HG03469 (cell line): Measurements from ENCODE around the gene FGFR3.

ENCODE experiments used
- ATAC-seq: cut with Tn5 transposase; IDR thresholded peaks from one replicate; pipeline ENCODE4 v1.9.1; 2021; ENCODE audit warnings: mild to moderate bottlenecking, moderate library complexity, moderate number of reproducible peaks; ENCODE audit not compliant: unreplicated experiment

FGFR3 gene

DNA sequence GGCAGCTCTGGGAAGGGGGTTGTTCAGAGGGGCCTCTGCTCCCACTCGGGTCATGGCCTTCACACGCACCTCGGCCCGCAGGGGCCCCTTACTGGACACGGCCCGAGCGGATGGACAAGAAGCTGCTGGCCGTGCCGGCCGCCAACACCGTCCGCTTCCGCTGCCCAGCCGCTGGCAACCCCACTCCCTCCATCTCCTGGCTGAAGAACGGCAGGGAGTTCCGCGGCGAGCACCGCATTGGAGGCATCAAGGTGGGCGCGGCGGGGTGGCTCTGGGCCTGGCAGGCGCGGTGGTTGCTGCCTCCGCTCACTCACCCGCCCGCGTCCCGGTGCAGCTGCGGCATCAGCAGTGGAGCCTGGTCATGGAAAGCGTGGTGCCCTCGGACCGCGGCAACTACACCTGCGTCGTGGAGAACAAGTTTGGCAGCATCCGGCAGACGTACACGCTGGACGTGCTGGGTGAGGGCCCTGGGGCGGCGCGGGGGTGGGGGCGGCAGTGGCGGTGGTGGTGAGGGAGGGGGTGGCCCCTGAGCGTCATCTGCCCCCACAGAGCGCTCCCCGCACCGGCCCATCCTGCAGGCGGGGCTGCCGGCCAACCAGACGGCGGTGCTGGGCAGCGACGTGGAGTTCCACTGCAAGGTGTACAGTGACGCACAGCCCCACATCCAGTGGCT is 8.3 kb downstream of the FGFR3 start:
- no peak for ATAC-seq

- no peak for ATAC-seq
Measured at GRCh38 chr4:1802151-1802715, 9.1 kb downstream of the FGFR3 start.

DNA sequence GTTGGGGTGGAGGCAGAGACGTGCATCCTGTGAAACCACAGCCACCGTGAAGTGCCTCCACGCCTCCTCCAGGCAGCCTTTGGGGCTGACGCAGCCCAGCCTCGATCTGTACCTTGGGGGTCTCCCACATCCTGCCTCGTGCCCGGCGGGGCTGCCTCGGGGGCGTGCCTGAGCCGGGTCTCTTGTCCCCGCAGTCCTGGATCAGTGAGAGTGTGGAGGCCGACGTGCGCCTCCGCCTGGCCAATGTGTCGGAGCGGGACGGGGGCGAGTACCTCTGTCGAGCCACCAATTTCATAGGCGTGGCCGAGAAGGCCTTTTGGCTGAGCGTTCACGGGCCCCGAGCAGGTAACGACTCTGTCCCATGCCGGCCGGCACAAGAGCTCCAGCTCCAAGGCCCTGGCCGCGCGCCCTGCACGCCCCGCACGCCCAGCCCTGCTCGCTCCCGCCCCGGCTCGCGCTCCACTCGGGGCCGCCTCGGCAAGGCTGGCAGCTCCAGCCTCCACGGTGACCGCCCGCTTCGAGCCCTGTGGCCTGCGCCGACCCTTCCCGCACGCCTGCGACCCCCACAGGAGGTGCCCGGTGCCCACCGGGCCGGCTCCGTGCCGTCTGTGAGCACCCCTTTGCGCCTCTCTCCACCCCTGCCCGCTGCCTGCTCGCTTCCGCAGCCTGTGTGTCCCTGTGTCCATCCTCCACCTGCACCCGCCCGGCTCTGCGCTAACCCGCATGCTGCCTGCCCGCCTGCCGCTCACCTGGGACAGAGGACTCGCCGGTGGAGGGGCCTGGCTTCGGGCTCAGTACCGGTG is 9.8 kb downstream of the FGFR3 start:
- no peak for ATAC-seq

GRCh38 chr4:1803523-1804423 is 10.7 kb downstream of the FGFR3 start:
- ATAC-seq: no peak

DNA sequence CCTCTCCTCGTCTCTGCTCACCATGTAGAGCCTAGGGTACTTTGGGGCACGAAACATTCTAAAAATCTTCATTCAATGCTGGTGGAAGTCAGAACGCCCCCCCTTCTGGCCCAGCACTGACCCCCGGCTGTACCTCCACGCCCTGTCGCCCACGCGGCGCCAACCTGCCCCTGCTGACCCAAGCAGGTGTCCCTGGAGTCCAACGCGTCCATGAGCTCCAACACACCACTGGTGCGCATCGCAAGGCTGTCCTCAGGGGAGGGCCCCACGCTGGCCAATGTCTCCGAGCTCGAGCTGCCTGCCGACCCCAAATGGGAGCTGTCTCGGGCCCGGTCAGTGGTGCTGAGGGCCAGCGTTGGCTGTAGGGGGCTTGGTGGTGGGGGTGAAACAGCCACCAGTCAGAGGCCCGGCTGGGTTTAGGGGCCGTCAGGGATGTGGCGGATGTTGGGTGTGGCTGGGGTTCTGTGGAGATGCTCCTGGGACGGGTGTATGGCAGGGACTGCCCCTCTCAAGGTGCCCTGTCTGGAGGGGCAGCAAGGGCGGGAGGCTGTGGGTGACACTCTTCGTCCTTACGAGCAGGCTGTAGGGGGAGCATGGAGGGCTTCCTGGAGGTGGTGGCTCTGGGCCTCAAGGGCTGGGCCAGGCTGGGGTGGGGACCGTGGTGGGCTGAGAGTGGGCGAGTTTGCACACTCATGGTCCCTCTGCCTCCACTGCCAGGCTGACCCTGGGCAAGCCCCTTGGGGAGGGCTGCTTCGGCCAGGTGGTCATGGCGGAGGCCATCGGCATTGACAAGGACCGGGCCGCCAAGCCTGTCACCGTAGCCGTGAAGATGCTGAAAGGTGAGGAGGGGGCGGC is 11.8 kb downstream of the FGFR3 start:
- no peak for ATAC-seq

DNA sequence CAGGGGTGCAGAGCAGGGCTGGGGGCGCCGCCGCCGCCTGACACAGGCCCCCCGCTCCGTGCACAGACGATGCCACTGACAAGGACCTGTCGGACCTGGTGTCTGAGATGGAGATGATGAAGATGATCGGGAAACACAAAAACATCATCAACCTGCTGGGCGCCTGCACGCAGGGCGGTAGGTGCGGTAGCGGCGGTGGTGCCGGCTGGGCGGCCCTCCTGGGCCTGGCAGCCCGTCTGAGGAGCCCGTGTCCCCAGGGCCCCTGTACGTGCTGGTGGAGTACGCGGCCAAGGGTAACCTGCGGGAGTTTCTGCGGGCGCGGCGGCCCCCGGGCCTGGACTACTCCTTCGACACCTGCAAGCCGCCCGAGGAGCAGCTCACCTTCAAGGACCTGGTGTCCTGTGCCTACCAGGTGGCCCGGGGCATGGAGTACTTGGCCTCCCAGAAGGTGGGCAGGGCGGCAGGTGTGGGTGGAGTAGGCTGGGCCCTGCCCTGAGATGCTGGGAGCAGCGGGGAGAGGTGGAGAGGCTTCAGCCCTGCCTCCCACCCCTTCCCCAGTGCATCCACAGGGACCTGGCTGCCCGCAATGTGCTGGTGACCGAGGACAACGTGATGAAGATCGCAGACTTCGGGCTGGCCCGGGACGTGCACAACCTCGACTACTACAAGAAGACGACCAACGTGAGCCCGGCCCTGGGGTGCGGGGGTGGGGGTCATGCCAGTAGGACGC is 12.6 kb downstream of the FGFR3 start:
- ATAC-seq: no peak

- ATAC-seq: no peak
Measured at GRCh38 chr4:1806223-1806564, 13.1 kb downstream of the FGFR3 start.

- ATAC-seq: no peak
Measured at GRCh38 chr4:1806596-1807331, 13.7 kb downstream of the FGFR3 start.

DNA sequence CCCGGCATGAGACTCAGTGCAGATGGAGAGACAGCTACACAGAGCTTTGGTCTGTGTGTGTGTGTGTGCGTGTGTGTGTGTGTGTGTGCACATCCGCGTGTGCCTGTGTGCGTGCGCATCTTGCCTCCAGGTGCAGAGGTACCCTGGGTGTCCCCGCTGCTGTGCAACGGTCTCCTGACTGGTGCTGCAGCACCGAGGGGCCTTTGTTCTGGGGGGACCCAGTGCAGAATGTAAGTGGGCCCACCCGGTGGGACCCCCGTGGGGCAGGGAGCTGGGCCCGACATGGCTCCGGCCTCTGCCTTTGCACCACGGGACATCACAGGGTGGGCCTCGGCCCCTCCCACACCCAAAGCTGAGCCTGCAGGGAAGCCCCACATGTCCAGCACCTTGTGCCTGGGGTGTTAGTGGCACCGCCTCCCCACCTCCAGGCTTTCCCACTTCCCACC is 14.3 kb downstream of the FGFR3 start:
- no peak for ATAC-seq

DNA sequence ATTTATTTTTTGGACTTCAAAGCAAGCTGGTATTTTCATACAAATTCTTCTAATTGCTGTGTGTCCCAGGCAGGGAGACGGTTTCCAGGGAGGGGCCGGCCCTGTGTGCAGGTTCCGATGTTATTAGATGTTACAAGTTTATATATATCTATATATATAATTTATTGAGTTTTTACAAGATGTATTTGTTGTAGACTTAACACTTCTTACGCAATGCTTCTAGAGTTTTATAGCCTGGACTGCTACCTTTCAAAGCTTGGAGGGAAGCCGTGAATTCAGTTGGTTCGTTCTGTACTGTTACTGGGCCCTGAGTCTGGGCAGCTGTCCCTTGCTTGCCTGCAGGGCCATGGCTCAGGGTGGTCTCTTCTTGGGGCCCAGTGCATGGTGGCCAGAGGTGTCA is 15.3 kb downstream of the FGFR3 start:
- ATAC-seq: no peak

DNA sequence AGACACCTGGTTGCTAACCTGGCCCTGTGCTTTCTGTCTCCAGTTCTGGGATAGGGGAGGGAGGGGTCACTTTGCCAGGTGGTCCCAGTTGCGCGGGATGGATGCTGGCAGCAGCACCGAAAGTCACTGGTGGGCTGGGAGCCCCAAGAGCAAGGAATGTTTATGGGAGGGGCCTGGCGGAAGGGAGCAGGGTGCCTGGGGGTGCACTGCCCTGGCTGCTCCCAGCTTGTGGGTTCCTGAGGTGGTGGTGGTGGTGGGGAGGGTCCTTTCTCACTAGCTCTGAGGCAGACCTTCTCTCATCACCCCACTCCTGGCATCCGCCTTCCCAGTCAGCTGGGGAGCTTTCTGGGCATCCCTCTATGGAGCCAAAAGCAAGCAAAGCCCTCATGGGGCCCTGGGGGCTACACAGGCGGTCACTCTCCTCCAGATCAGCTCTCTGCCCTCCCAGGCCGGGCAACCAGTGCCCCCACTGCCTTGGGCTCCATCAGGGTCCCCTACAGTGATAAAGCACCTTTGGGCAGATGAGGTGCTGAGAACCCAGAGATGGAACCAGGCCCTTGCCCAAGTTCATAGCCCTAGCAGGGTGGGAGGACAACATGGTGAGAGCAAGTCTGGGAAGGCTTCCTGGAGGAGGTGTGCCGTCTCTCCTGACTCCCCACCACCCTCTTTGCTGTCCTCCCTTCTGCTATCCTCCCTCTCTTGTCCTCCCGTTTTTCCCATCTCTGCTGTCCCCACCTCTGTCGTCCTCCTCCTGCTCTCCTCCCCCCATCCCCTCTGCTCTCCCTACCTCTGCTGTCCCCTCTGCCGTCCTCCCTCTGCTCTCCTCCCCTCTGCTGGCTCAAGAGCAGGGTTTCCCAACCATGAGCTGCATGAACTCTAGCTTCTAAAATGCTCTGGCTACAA is 16.0 kb downstream of the FGFR3 start:
- no peak for ATAC-seq

DNA sequence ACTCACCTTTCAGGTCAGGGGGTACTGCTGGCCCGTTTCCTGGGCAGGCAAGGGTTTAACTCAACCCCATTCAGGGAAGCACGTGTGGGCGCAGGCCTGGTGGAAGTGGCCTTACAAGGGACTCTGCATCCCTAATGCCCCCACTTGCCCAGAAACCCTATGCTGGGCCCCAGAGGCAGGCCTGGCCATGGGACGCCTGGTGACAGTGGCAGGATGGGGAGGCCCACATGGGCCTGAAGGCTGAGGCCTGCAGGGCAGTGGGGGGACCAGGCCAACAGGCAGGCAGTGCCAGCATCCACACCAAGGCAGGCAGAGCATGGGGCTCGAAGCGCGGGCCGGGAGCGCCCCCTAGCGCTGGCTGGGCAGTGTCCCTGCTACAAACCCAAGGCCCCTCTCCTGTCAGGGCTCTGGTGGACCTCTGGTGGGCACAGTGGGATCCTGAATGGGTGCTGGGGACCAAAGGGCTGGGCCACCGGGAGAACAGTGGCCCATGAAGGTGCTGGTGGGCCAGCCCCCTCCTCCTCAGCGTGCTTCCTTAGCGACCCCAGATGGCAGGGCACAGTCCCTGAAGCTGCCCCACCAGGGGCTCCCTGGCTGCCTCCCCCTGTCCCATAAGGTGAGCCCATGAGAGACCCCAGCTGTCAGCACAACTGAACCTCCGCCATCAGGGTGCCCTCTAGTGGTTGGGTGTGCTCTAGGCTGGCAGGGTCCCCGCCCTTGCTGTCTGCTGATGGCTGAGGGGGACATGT is 16.8 kb downstream of the FGFR3 start:
- ATAC-seq: no peak

DNA sequence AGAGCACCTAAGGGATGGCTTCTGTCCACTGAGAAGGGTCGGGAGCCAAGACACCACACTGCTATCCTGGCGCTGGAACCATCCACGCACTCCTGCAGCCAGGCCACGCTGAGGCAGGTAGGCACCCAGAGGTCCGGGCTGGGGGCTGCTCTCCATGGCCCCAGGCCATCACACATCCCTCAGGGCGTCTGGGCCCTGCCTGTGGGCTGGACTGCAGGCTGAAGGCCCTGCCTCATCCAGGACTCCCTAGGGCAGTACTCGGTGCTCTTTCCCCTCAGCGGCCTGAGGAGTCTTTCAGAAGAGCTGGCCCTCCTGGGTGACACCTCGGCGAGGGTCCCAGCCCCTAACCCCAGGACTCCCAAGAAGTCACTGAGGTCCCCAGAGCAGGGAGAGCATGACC is 17.7 kb downstream of the FGFR3 start:
- no peak for ATAC-seq

- ATAC-seq: no peak
Measured at GRCh38 chr4:1812720-1813119, 19.6 kb downstream of the FGFR3 start.

GRCh38 chr4:1813231-1813630 is 20.1 kb downstream of the FGFR3 start:
- no peak for ATAC-seq

DNA sequence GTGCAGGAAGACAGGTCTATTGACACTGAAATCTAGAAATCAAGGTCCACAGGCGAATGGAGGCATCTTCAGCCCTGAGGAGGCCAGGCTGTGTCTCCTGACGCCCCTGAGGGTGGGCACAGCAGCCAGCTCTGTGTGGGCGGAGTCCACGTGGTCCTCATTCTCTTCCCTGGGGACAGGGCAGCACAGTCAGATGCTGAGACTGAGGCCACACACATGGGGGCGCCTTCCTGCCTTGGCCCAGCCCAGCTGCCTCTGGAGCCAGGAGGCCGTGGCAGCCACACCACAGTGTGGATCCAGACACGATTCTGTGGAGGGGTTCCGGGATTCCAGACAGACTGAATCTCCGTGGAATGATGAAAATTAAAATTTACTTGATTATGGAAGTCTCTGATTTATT is 20.8 kb downstream of the FGFR3 start:
- no peak for ATAC-seq

DNA sequence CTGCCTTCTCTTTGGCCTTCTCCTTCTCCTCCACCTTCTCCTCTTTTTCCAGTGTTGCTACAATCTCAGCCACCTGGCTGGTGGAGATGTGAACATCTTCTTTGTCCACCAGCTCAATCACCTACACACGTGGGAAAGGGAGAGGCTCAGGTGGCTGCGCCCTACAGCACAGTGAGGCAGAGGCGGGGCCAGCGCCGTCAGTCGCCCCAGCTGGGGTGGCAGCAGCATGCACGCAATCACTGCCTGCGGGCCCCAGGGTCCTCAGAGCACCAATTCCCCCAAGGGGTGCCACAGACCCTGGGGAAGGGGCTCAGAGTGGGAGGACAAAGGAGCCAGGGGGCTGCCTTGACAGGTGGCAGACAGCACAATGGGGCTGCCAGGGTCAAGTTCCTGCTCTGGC is 21.4 kb downstream of the FGFR3 start:
- ATAC-seq: no peak
